GM15510 (cell line): ENCODE measurements around the gene MMP8.

ENCODE experiments used
- POLR2A ChIP-seq: IDR thresholded peaks from 3 replicates; pipeline ENCODE4 v1.6.1; 2011; ENCODE audit warnings: borderline replicate concordance; ENCODE audit not compliant: insufficient read length; ENCODE audit errors: extremely low read depth

The MMP8 gene

GRCh38 chr11:102733232-102733875 is 8.6 kb upstream of the MMP8 start:
- no peak for TF ChIP-seq POLR2A

GRCh38 chr11:102729849-102730815 is 5.4 kb upstream of the MMP8 start:
- no peak for TF ChIP-seq POLR2A

GRCh38 chr11:102727890-102728289 is 3.1 kb upstream of the MMP8 start:
- no peak for TF ChIP-seq POLR2A

GRCh38 chr11:102722821-102723220 is 1.9 kb downstream of the MMP8 start:
- TF ChIP-seq POLR2A = no peak

- TF ChIP-seq POLR2A = no peak
These were observed 5.0 kb downstream of the MMP8 start for GRCh38 chr11:102719620-102720277.

GRCh38 chr11:102717280-102717679 is 7.5 kb downstream of the MMP8 start:
- TF ChIP-seq POLR2A = no peak

- TF ChIP-seq POLR2A = no peak
These were observed 8.2 kb downstream of the MMP8 start for GRCh38 chr11:102716527-102716926.

GRCh38 chr11:102712137-102712536 is 12.6 kb downstream of the MMP8 start:
- TF ChIP-seq POLR2A = no peak

GRCh38 chr11:102709201-102709945 is 15.4 kb downstream of the MMP8 start:
- no peak for TF ChIP-seq POLR2A

GRCh38 chr11:102708654-102709053 is 16.1 kb downstream of the MMP8 start:
- TF ChIP-seq POLR2A = no peak

- TF ChIP-seq POLR2A = no peak
These were observed 19.1 kb downstream of the MMP8 start, which contains the start of gene MMP27 for GRCh38 chr11:102705626-102706025. Gene MMP27 (minus strand): TSS chr11:102705769. CDS start chr11:102705714, 55 bp downstream.

GRCh38 chr11:102704841-102705240 is 19.9 kb downstream of the MMP8 start:
- TF ChIP-seq POLR2A = no peak

- no peak for TF ChIP-seq POLR2A
These were observed 20.8 kb downstream of the MMP8 start for GRCh38 chr11:102703826-102704493.

GRCh38 chr11:102695201-102695600 is 29.6 kb downstream of the MMP8 start:
- no peak for TF ChIP-seq POLR2A
